Measurements from ENCODE around the gene SLC66A1.

GRCh38 chr1:19360843-19361610, 48.9 kb downstream of the SLC66A1 start:
- 0 out of 2 replicates have a peak, but pooled peaks have one; percentile 11 for TF ChIP-seq CTCF (conservative IDR thresholded peaks at IDR 0.05; ENCODE audit: low read length)
- no peak for TF ChIP-seq EZH2phosphoT487 (IDR thresholded peaks at IDR 0.05; ENCODE audit: borderline replicate concordance)

Measured in Loucy (cell line).